ENCODE results near the gene NRG2. TPM values are rescaled to one million over a fixed set of nuclear protein-coding genes. Genes with fewer than 3 reads are reported as not detected.

NRG2 gene
- total and polyA plus RNA-seq, 2 of the 8 experiments (the other 6 are each of a cell fraction or from before 2014, with no cell fraction given): 0.27 to 0.54 TPM

GRCh38 chr5:140084541-140084940 lies 41.4 kb upstream of the NRG2 start:
- CTCF ChIA-PET (ENCODE audit: partially characterized antibody): interaction anchor here (0.7 to 1.8 kb wide), 5 partner anchors 11 to 61 kb away, joined by 3 to 13 read pairs (median 4); no protein-coding TSS in a partner anchor
- no peak overlapping the region for H3K9ac ChIP-seq (replicated peaks in 1 of 4; ENCODE audit: extremely low read depth in 1 of 4, low read depth in 3 of 4, low read length in 3 of 4)

More at GRCh38 chr5:140084541-140084940, 41.4 kb upstream of the NRG2 start:
- Histone ChIP-seq H3K18ac (ENCODE audit: extremely low read depth, low read length) (no peak overlapping the region), H4K91ac (replicated peaks; ENCODE audit: insufficient read length, low read length) (no peak overlapping the region), H3K79me1 (ENCODE audit: low read depth, low read length) (no peaks in the 10 kb centered on the region), H3K27me3 (replicated peaks in 1 of 4; ENCODE audit: control insufficient read depth in 3 of 4, extremely low read depth in 1 of 4, insufficient read depth in 3 of 4, low read length in 3 of 4) (no peaks in the 10 kb centered on the region), H4K8ac (ENCODE audit: extremely low read depth, insufficient read depth, low read length) (no peak overlapping the region), H3K4me2 (ENCODE audit: insufficient read depth in 1 of 2, low read depth in 2 of 2, low read length in 2 of 2) (no peak overlapping the region), H3K36me3 (ENCODE audit: control insufficient read depth in 2 of 4, insufficient read depth in 4 of 4, low read length in 3 of 4) (no peaks in the 10 kb centered on the region), H4K20me1 (replicated peaks in 1 of 2; ENCODE audit: control insufficient read depth in 1 of 2, insufficient read depth in 2 of 2, low read length in 2 of 2) (no peaks in the 10 kb centered on the region), H2AFZ (ENCODE audit: low read length) (no peak overlapping the region; the same call in 1 of the 2 replicates), H3K56ac (replicated peaks; ENCODE audit: insufficient read length, low read depth, low read length) (no peak overlapping the region), H3K14ac (ENCODE audit: insufficient read length) (no peak overlapping the region), H2AK5ac (ENCODE audit: low read depth, low read length) (no peak overlapping the region), H3K4ac (replicated peaks; ENCODE audit: insufficient read length, low read depth, low read length) (no peak overlapping the region), H3K23ac (ENCODE audit: insufficient read length) (no peak overlapping the region), H3K9me3 (ENCODE audit: insufficient read depth in 2 of 2, low read depth in 1 of 2, low read length in 1 of 2) (no peaks in the 10 kb centered on the region), H3K23me2 (ENCODE audit: low read depth, low read length) (no peaks in the 10 kb centered on the region), H2BK5ac (ENCODE audit: low read depth, low read length) (no peak overlapping the region), H3K4me3 (ENCODE audit: extremely low read depth in 1 of 4, insufficient read depth in 2 of 4, low read depth in 3 of 4, low read length in 4 of 4) (no peak overlapping the region), H3K4me1 (replicated peaks in 1 of 4; ENCODE audit: control insufficient read depth in 3 of 4, insufficient read depth in 4 of 4, low read length in 3 of 4) (peaks cover 0 to 4% (median 2%) of the 10 kb centered on the region in 4 experiments; a peak in 1 of 7 replicates), H3K27ac (ENCODE audit: low read depth, low read length) (no peak overlapping the region), H2BK15ac (ENCODE audit: low read length) (no peak overlapping the region), H2BK12ac (ENCODE audit: low read depth, low read length) (no peak overlapping the region), H2BK120ac (replicated peaks; ENCODE audit: low read depth, low read length) (no peak overlapping the region), H3K79me2 (ENCODE audit: control insufficient read depth in 1 of 2, insufficient read depth in 2 of 2, low read length in 2 of 2) (no peaks in the 10 kb centered on the region), H2BK20ac (ENCODE audit: low read length) (no peak overlapping the region), H4K5ac (ENCODE audit: insufficient read length, low read depth, low read length) (no peak overlapping the region)
- POLR2A ChIA-PET (ENCODE audit: partially characterized antibody): interaction anchor here (1.3 kb wide), 1 partner anchor 28 kb away, joined by 3 read pairs; no protein-coding TSS in a partner anchor
- 54% methylated on average over 4 of the region's 4 CpGs; no CpG with 5 or more reads in 1 of the 2 experiments for WGBS, 2 experiments (ENCODE audit: extremely low coverage in 1 of 2, insufficient coverage in 1 of 2, insufficient read length in 1 of 2, insufficient replicate concordance in 2 of 2, low coverage in 1 of 2, low lambda C conversion rate in 2 of 2, missing lambda C conversion rate in 1 of 2)
- no peak for DNase-seq (ENCODE audit: low read depth in 1 of 2, low spot score in 2 of 2)
- TF ChIP-seq CTCF (IDR thresholded peaks at IDR 0.05; ENCODE audit: control extremely low read depth in 1 of 3, insufficient read depth in 1 of 3, low read depth in 1 of 3, low read length in 3 of 3): no peak
- FAIRE-seq: no peak

Data from H1 (cell line).